ENCODE results near the gene ARRDC4. TPM values are rescaled to one million over a fixed set of nuclear protein-coding genes. Genes with fewer than 3 reads are reported as not detected.
A peak's percentile ranks its signal among the peaks of the same experiment; 100 is the strongest.

ARRDC4 gene
- total and polyA plus RNA-seq, 9 of the 15 experiments (the other 6 are each of a cell fraction or from before 2014, with no cell fraction given): 4.3 to 16.1 (median 14.4) TPM

GRCh38 chr15:97976766-97977503 lies 16.4 kb downstream of the ARRDC4 start (continued):
- TF ChIP-seq ZNF224 (CRISPR knock-in tag; IDR thresholded peaks at IDR 0.05) (no peak), DEAF1 (CRISPR knock-in tag; IDR thresholded peaks at IDR 0.05) (no peak), SLC30A9 (CRISPR knock-in tag; IDR thresholded peaks at IDR 0.05) (no peak)

GRCh38 chr15:97977734-97978133 lies 17.2 kb downstream of the ARRDC4 start:
- Histone ChIP-seq H3K36me3 (ENCODE audit: control insufficient read depth, insufficient read depth, low read length) (no peaks in the 10 kb centered on the region; the same call in 2 of the 3 replicates), H2AFZ (ENCODE audit: low read depth, low read length) (peak overlapping the region; percentile 72), H3K4me2 (ENCODE audit: insufficient read depth, low read length) (peak overlapping the region; percentile 36), H3K4me1 (replicated peaks in 1 of 2; ENCODE audit: control insufficient read depth in 2 of 2, insufficient read depth in 2 of 2, low read length in 2 of 2) (peaks cover 3 to 21% of the 10 kb centered on the region in 2 experiments; a peak in 4 of 5 replicates), H3K9me3 (replicated peaks; ENCODE audit: control insufficient read depth, insufficient read depth, low read depth, low read length) (no peaks in the 10 kb centered on the region), H3K27me3 (ENCODE audit: control insufficient read depth in 2 of 2, insufficient read depth in 2 of 2, low read length in 2 of 2) (peaks cover 0 to 8% of the 10 kb centered on the region in 2 experiments; a peak in 1 of 5 replicates), H3K27ac (ENCODE audit: extremely low read depth, low read depth, low read length) (no peak overlapping the region), H3K9ac (ENCODE audit: insufficient read depth in 1 of 2, low read depth in 2 of 2, low read length in 2 of 2) (no peak overlapping the region), H3K79me2 (ENCODE audit: control insufficient read depth, insufficient read depth, low read length) (no peaks in the 10 kb centered on the region), H3K4me3 (no peak overlapping the region), H4K20me1 (replicated peaks; ENCODE audit: control insufficient read depth, insufficient read depth, low read length) (no peaks in the 10 kb centered on the region), H3K9me1 (ENCODE audit: control insufficient read depth, insufficient read depth, low read length) (no peaks in the 10 kb centered on the region)
- WGBS (ENCODE audit: insufficient coverage, low coverage, missing lambda C conversion rate): 7% methylated on average over 8 of the region's 8 CpGs
- DNase-seq (ENCODE audit: extremely low read depth in 1 of 4, low spot score in 3 of 4) (peak in 2 of 4 experiments; percentile 50 to 56), ATAC-seq (peak; percentile 91), FAIRE-seq (peak; percentile 76)
- POLR2A ChIA-PET: interaction anchor here (1.3 to 2.5 kb wide), 2 partner anchors 8 to 13 kb away, joined by 5 to 7 read pairs; no protein-coding TSS in a partner anchor
- BruUV-seq (replicated peaks): no TSS peak
- in situ Hi-C loops (cut with MboI): no loop called here
- CTCF ChIA-PET (ENCODE audit: low intra/inter-chr PET ratio): no interaction called here
- intact Hi-C loops (cut with micrococcal nuclease): no loop called here
- TF ChIP-seq ZKSCAN1 (IDR thresholded peaks at IDR 0.05; ENCODE audit: low read depth, low read length) (no peak), ZNF277 (CRISPR knock-in tag; IDR thresholded peaks at IDR 0.05; ENCODE audit: borderline replicate concordance) (no peak), TCF7 (IDR thresholded peaks at IDR 0.05; ENCODE audit: borderline replicate concordance) (no peak), BRF1 (IDR thresholded peaks at IDR 0.05; ENCODE audit: borderline replicate concordance, extremely low read depth, insufficient read length) (no peak), E2F4 (CRISPR knock-in tag; IDR thresholded peaks at IDR 0.05; ENCODE audit: low read depth) (no peak), GATAD2A (IDR thresholded peaks at IDR 0.05) (no peak), NR2C1 (IDR thresholded peaks at IDR 0.05) (no peak), NR2C1 (tag; IDR thresholded peaks at IDR 0.05) (no peak), PHF8 (IDR thresholded peaks at IDR 0.05; ENCODE audit: borderline replicate concordance, low read length) (no peak), SMAD1 (IDR thresholded peaks at IDR 0.05; ENCODE audit: low read depth, low read length, partially characterized antibody) (no peak), GABPA (tag; conservative IDR thresholded peaks at IDR 0.05; ENCODE audit: low read depth) (0 out of 2 replicates have a peak, but pooled peaks have one; percentile 14), GATAD2B (IDR thresholded peaks at IDR 0.05; ENCODE audit: borderline replicate concordance) (no peak), KDM1A (IDR thresholded peaks at IDR 0.05) (0 out of 4 replicates have a peak, but pooled peaks of 1 of the 2 experiments have one; percentile 37)
